ENCODE measurements around the gene CHAF1B. TPM values are rescaled to one million over a fixed set of nuclear protein-coding genes. Genes with fewer than 3 reads are reported as not detected.

CHAF1B gene
- total and polyA plus RNA-seq, 2 donors (not counting 3 experiments of a cell fraction or from before 2014, with no cell fraction given), result 7.0 to 13.0 TPM

DNA sequence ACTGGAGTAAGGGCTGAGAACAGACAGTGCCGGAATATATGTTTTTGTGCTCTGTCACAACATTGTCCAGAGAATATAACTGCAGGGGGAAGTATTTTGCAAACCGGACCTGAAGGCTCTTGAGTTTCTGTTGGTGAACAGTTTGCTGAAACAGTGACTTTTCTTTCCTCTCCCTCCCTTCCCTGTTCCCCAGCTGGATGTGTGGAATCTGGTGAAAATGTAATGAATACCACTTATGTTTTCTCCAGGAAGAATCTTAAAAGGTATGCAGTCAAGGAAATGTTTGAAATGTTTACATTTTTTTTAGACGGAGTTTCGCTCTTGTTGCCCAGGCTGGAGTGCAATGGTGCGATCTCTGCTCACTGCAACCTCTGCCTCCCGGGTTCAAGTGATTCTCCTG is 23.4 kb downstream of the CHAF1B start:
- dilution Hi-C loops (cut with MboI; ENCODE audit: extremely low pct_ligation_motif_present, low sequenced_read_pairs), result no loop called here
- Histone ChIP-seq H4K20me1 (replicated peaks; ENCODE audit: control insufficient read depth, extremely low read depth, insufficient read depth, low read length) (no peaks in the 10 kb centered on the region), H3K4me2 (ENCODE audit: insufficient read depth, low read length) (no peak overlapping the region), H3K36me3 (ENCODE audit: control insufficient read depth in 2 of 2, extremely low read depth in 1 of 2, insufficient read depth in 2 of 2, low read length in 2 of 2) (no peaks in the 10 kb centered on the region), H3K9me1 (replicated peaks; ENCODE audit: control insufficient read depth, extremely low read depth, insufficient read depth, low read length) (no peaks in the 10 kb centered on the region), H3K27me3 (ENCODE audit: control insufficient read depth in 2 of 2, insufficient read depth in 2 of 2, low read length in 2 of 2) (no peaks in the 10 kb centered on the region), H3K9ac (replicated peaks; ENCODE audit: extremely low read depth, insufficient read depth, low read length) (no peak overlapping the region), H2AFZ (ENCODE audit: low read depth, low read length) (peak overlapping the region; percentile 38), H3K27ac (ENCODE audit: insufficient read depth, low read depth, low read length) (no peak overlapping the region), H3K4me1 (ENCODE audit: control insufficient read depth, extremely low read depth, insufficient read depth, low read length) (peaks cover 4% of the 10 kb centered on the region), H3K9me3 (replicated peaks; ENCODE audit: control insufficient read depth, insufficient read depth, low read length) (no peaks in the 10 kb centered on the region), H3K4me3 (replicated peaks in 1 of 3; ENCODE audit: insufficient read depth in 1 of 3, low read depth in 1 of 3, low read length in 3 of 3) (no peak overlapping the region), H3K79me2 (ENCODE audit: control insufficient read depth, insufficient read depth, low read length) (no peaks in the 10 kb centered on the region)
- TF ChIP-seq FOS (IDR thresholded peaks at IDR 0.05; ENCODE audit: borderline replicate concordance, insufficient read depth, low read length) (no peak), GATA2 (IDR thresholded peaks at IDR 0.05; ENCODE audit: insufficient read depth, insufficient read length, low read depth, low read length) (no peak), EZH2 (IDR thresholded peaks at IDR 0.05; ENCODE audit: borderline replicate concordance, low read depth, low read length, severe bottlenecking) (no peak), POLR2A (IDR thresholded peaks at IDR 0.05; ENCODE audit: low read depth, low read length) (no peak), JUN (IDR thresholded peaks at IDR 0.05; ENCODE audit: borderline replicate concordance, insufficient read depth, insufficient read length, low read depth) (no peak), POLR2AphosphoS5 (IDR thresholded peaks at IDR 0.05; ENCODE audit: insufficient read depth, low read depth, low read length) (no peak), MYC (IDR thresholded peaks at IDR 0.05; ENCODE audit: low read depth, low read length) (no peak), CTCF (IDR thresholded peaks at IDR 0.05; ENCODE audit: extremely low read depth in 1 of 2, insufficient read depth in 1 of 2, low read depth in 1 of 2, low read length in 2 of 2) (no peak)
- TF ChIP-seq, protein P1, sequence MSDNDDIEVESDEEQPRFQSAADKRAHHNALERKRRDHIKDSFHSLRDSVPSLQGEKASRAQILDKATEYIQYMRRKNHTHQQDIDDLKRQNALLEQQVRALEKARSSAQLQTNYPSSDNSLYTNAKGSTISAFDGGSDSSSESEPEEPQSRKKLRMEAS (IDR thresholded peaks at IDR 0.05; ENCODE audit: insufficient read depth, insufficient read length), result no peak
- peak; percentile 33 for FAIRE-seq
- intact Hi-C loops (cut with micrococcal nuclease), result no loop called here
- ChIA-PET CTCF (no interaction called here), POLR2A (no interaction called here)
- DNase-seq (ENCODE audit: low read depth, low spot score), result no peak
- BruUV-seq (replicated peaks), result no TSS peak
